Activated CD4-positive, alpha-beta T cell treated with anti-CD3 and anti-CD28 coated beads, Interleukin-2, amount 50 U/mL, for 16 hours (primary cell): ENCODE results near the gene HSPA1L.
A peak's percentile ranks its signal among the peaks of the same experiment; 100 is the strongest.
"Not testable (repeated sequence)": the region's sequence is repeated elsewhere in the genome, so short reads cannot be mapped to it uniquely, and the experiment has no call there.

ENCODE experiments used
- DNase-seq: peaks from one replicate; pipeline ENCODE4 v3.0.0-alpha.2; 2020

HSPA1L gene

DNA sequence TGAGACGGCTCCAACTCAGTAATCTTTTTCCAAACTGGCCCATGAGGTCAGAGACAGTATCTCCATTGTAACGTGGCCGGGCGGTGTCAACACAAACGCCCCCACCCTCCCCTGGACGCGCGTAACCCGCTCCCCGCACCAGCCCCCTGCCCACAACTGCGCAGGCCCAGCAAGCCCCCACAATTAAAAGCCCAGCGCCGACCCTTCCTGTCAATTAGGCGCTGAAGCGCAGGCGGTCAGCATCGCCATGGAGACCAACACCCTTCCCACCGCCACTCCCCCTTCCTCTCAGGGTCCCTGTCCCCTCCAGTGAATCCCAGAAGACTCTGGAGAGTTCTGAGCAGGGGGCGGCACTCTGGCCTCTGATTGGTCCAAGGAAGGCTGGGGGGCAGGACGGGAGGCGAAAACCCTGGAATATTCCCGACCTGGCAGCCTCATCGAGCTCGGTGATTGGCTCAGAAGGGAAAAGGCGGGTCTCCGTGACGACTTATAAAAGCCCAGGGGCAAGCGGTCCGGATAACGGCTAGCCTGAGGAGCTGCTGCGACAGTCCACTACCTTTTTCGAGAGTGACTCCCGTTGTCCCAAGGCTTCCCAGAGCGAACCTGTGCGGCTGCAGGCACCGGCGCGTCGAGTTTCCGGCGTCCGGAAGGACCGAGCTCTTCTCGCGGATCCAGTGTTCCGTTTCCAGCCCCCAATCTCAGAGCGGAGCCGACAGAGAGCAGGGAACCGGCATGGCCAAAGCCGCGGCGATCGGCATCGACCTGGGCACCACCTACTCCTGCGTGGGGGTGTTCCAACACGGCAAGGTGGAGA is at the start of gene HSPA1L, which contains the start of gene HSPA1A:
TSS of gene HSPA1L (minus strand) at position 259 of the 814 bp plus-strand sequence. CDS start 3,311 bp downstream, outside the sequence.
TSS of gene HSPA1A (plus strand) at position 519 of the 814 bp plus-strand sequence. CDS start at position 733, 214 bp downstream.
- DNase-seq, result peak; percentile 93

- DNase-seq, result no peak
Observed at GRCh38 chr6:31864818-31865204, 49.7 kb upstream of the HSPA1L start.

DNA sequence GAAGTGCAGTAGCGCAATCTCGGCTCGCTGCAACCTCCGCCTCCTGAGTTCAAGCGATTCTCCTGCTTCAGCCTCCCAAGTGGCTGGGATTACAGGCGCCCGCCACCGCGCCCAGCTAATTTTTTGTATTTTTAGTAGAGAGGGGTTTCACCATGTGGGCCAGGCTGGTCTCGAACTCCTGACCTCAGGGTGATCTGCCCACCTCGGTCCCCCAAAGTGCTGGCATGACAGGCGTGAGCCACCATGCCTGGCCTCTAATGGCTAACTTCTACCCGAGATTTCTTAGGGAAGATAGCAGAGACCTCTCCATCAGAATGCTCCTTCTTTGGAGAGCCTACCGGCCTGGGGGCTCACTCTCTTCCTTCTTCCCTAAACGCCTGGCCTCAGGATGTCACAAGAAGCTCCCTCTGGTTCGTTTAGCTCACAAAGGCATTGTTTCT is 49.1 kb upstream of the HSPA1L start:
- not testable (repeated sequence) for DNase-seq

GRCh38 chr6:31862344-31863235 is 47.5 kb upstream of the HSPA1L start, which contains the start of gene NEU1:
TSS of gene NEU1 (minus strand) at chr6:31862821. CDS start at chr6:31862776, 45 bp downstream.
- DNase-seq, result peak; percentile 100

DNA sequence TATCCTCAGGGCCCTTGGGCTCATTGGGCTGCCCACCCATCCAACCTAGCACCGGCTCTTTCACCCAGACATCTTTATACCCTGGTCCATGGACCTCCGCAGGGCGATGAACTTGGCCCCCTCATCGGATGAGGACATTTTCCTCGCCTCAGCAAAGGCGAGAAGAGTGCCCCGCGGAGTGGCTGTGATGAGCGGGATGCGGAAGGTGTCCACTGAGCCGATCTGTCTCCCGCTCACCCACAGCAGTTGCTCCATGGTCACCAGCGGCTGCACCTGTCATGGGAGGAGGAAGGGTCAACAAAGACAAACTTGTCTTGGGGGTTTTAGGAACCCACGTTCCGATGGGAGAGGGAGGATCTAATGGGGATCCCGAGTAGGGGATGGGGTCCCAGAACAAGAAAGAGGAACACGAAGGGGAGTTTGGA is 46.8 kb upstream of the HSPA1L start:
- DNase-seq, result no peak

DNA sequence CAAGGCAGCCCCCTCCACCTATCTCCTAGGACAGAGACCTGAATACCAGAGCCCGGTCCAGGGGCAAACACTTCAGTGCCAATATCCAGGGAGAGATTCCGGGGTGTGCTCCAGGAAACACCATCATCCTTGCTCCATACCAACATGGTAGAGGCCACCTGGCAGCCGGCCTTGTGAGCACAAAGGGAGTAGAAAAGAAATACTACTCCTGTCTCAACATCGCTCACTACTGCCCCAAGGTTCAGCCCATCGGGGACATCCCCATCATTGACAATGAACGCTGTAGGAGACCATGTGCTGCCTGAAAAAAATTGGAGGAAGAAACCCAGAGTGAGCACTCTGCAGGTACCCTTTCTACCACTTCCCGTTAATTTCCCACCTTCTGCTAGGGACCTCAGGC is 46.1 kb upstream of the HSPA1L start:
- DNase-seq, result no peak

DNA sequence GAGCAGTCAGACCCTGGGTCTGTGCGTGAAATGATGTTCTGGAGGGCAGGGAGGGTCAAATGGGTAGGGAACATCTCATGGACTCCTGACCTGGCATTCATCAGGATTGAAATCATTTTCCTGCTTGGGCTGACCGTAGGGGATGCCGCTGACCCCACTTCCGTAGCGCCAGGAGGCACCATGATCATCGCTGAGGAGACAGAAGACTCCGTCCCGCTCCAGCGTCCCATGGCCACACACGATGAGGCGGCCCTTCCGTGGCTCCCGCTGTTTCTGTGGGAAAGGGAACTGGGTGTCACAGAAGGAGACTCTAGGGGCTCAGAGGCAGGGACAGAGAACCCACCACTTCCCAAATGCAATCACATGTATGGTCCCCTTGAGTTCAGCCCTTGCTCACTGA is 45.3 kb upstream of the HSPA1L start:
- no peak for DNase-seq

- no peak for DNase-seq
Observed at GRCh38 chr6:31859923-31860322, 44.8 kb upstream of the HSPA1L start.

- DNase-seq, result no peak
Observed at GRCh38 chr6:31858707-31859106, 43.6 kb upstream of the HSPA1L start.

DNA sequence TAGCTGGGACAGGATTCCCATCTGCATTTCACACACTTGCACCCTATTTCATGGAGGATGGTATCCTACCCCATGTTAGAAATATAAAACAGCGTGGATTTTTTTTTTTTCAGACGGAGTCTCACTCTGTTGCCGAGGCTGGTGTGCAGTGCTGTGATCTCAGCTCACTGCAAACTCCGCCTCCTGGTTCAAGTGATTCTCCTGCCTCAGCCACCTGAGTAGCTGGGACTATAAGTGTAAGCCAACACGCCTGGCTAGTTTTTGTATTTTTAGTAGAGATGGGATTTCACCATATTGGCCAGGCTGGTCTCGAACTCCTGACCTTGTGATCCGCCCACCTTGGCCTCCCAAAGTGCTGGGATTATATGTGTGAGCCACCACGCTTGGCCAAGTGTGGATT is 42.7 kb upstream of the HSPA1L start:
- not testable (repeated sequence) for DNase-seq

GRCh38 chr6:31851980-31852718 is 37.1 kb upstream of the HSPA1L start:
- DNase-seq, result not testable (repeated sequence)

- no peak for DNase-seq
Observed at GRCh38 chr6:31851485-31851832, 36.4 kb upstream of the HSPA1L start.

GRCh38 chr6:31850765-31851484 is 35.8 kb upstream of the HSPA1L start:
- DNase-seq, result no peak

DNA sequence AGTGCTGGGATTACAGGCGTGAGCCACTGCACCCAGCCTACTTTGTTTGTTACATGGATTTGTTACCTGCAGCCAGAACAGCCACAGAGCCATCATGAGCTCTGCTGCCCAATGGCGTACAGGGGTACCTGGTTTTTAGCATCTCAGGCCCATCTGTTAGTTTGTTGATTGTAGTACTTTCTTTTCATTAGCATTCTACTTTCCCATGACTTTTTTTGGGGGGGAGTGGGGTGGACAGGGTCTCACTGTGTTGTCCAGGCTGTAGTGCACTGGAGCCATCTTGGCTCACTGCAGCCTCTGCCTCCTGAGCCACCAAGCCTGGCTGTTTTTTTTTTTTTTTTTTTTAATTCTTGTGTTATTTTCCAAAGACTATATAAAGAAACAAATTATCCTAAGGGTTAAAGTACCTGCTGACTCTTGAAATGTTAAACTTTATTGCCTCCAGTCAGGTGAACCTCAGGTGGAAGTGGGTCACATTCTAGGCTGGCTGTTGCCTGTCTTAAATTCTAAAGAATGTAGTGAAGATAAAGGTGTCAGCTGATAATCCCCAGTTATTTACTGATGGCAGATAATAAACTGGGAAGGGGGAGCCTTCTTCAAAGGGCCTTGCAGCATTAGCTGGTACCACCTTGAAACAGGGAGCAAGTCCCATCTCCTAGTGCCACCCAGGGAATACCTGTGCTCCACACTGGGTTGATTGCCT is 32.3 kb upstream of the HSPA1L start:
- no peak for DNase-seq

DNA sequence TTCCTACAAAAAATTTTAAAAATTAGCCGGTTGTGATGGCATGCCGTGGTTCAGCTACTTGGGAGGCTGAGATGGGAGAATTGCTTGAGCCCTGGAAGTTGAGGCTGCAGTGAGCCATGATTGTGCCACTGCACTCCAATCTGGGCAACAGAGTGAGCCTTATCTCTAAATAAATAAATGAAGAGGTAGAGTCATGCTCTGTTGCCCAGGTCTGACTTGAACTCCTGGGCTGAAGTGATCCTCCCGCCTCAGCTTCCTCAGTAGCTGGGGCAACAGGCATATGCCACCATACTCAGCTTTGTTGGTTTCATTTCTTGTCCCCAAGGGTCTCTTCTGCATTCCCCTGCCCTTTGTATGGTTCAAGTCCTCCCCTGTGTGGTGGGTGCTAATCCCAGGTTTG is 29.4 kb upstream of the HSPA1L start:
- no peak for DNase-seq

- DNase-seq, result no peak
Observed at GRCh38 chr6:31842053-31842452, 27.0 kb upstream of the HSPA1L start.

GRCh38 chr6:31839779-31840126 is 24.7 kb upstream of the HSPA1L start:
- DNase-seq, result not testable (repeated sequence)

GRCh38 chr6:31838968-31839367 is 23.9 kb upstream of the HSPA1L start:
- DNase-seq, result no peak

DNA sequence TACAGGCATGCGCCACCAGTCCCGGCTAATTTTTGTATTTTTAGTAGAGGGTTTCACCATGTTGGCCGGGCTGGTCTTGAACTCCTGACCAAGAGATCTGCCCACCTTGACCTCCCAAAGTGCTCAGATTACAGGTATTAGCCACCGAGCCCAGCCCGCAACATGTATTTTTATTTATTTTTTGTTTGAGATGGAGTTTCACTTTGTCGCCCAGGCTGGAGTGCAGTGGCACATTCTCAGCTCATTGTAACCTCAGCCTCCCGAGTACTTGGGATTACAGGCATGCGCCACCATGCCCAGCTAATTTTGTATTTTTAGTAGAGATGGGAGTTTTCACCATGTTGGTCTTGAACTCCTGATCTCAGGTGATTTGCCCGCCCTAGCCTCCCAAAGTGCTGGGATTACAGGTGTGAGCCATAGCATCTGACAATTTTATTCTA is 23.1 kb upstream of the HSPA1L start:
- not testable (repeated sequence) for DNase-seq

- no peak for DNase-seq
Observed at GRCh38 chr6:31837369-31838113, 22.5 kb upstream of the HSPA1L start.
